Neural progenitor cell (in vitro differentiated cells): Measurements from ENCODE around the gene POLR3B. TPM values are rescaled to one million over a fixed set of nuclear protein-coding genes. Genes with fewer than 3 reads are reported as not detected.

Experiments
- DNase-seq: peaks from one replicate; pipeline ENCODE4 v3.0.0-alpha.2; 2016; ENCODE audit warnings: low spot score
- H2AFZ ChIP-seq: fragments of 200-600 bp; sonication (generic); replicated peaks from 2 replicates; pipeline ENCODE4 v1.6.1; 2016; ENCODE audit warnings: antibody characterized with exemption
- H3F3A ChIP-seq: fragments of 200-600 bp; sonication (generic); 2 replicates; pipeline ENCODE4 v1.6.1; 2016; ENCODE audit warnings: antibody characterized with exemption, low read depth
- H3K27ac ChIP-seq: fragments of 200-600 bp; sonication (generic); 2 replicates; pipeline ENCODE4 v1.5.1; 2016; ENCODE audit warnings: mild to moderate bottlenecking
- H3K27me3 ChIP-seq: fragments of 200-600 bp; sonication (generic); 2 replicates; pipeline ENCODE4 v1.6.1; 2016; ENCODE audit warnings: mild to moderate bottlenecking, moderate library complexity
- H3K36me3 ChIP-seq: fragments of 200-600 bp; sonication (generic); 2 replicates; pipeline ENCODE4 v1.5.1; 2016
- H3K4me1 ChIP-seq: fragments of 200-600 bp; sonication (generic); 2 replicates; pipeline ENCODE4 v1.6.1; 2016; ENCODE audit warnings: mixed run types
- H3K4me2 ChIP-seq: fragments of 200-600 bp; sonication (generic); 2 replicates; pipeline ENCODE4 v1.6.1; 2016
- H3K4me3 ChIP-seq: fragments of 200-600 bp; sonication (generic); 2 replicates; pipeline ENCODE4 v1.5.1; 2016
- H3K79me2 ChIP-seq: fragments of 200-600 bp; sonication (generic); 2 replicates; pipeline ENCODE4 v1.6.1; 2016; ENCODE audit warnings: low read depth
- H3K9ac ChIP-seq: fragments of 200-600 bp; sonication (generic); 2 replicates; pipeline ENCODE4 v1.6.1; 2016
- H3K9me3 ChIP-seq: fragments of 200-600 bp; sonication (generic); 2 replicates; pipeline ENCODE4 v1.5.1; 2016; ENCODE audit warnings: low read depth
- H4K20me1 ChIP-seq: fragments of 200-600 bp; sonication (generic); 2 replicates; pipeline ENCODE4 v1.6.1; 2016; ENCODE audit warnings: low read depth
- H3K27ac Mint-ChIP-seq: 3 replicates; pipeline ENCODE4 v1.8.0; 2021; ENCODE audit warnings: mixed read lengths
- H3K27me3 Mint-ChIP-seq: 2 replicates; pipeline ENCODE4 v1.8.0; 2022; ENCODE audit warnings: low read depth, mild to moderate bottlenecking, inconsistent platforms, moderate library complexity, mixed read lengths; ENCODE audit not compliant: insufficient read depth
- H3K36me3 Mint-ChIP-seq: 3 replicates; pipeline ENCODE4 v1.8.0; 2021; ENCODE audit warnings: mixed read lengths
- H3K4me1 Mint-ChIP-seq: 3 replicates; pipeline ENCODE4 v1.8.0; 2021; ENCODE audit warnings: mixed read lengths
- H3K4me3 Mint-ChIP-seq: 3 replicates; pipeline ENCODE4 v1.8.0; 2021; ENCODE audit warnings: mild to moderate bottlenecking, moderate library complexity, mixed read lengths
- H3K9me3 Mint-ChIP-seq: 3 replicates; pipeline ENCODE4 v1.8.0; 2020; ENCODE audit warnings: mixed read lengths
- EZH2 ChIP-seq: fragments of 200-600 bp; sonication (generic); IDR thresholded peaks from 2 replicates; pipeline ENCODE4 v1.6.1; 2017; ENCODE audit warnings: antibody characterized with exemption, mild to moderate bottlenecking, moderate library complexity
- EZH2phosphoT487 ChIP-seq: fragments of 200-600 bp; sonication (generic); IDR thresholded peaks from 2 replicates; pipeline ENCODE4 v1.6.1; 2017; ENCODE audit warnings: antibody characterized with exemption
- total RNA-seq: library from RNA; depleted of rRNA; stranded (reverse); fragments of >200 nt; gene quantifications from 2 replicates; pipeline ENCODE4 v1.2.3, GENCODE V29; 2015; ENCODE audit warnings: low replicate concordance
- TF ChIP-seq, protein P1 (sequence below): fragments of 200-600 bp; sonication (generic); IDR thresholded peaks from 2 replicates; pipeline ENCODE4 v1.5.1; 2017; ENCODE audit warnings: antibody characterized with exemption, mild to moderate bottlenecking

POLR3B gene
- total RNA-seq, 1 donor from 2014 or later: 8.8 TPM

DNA sequence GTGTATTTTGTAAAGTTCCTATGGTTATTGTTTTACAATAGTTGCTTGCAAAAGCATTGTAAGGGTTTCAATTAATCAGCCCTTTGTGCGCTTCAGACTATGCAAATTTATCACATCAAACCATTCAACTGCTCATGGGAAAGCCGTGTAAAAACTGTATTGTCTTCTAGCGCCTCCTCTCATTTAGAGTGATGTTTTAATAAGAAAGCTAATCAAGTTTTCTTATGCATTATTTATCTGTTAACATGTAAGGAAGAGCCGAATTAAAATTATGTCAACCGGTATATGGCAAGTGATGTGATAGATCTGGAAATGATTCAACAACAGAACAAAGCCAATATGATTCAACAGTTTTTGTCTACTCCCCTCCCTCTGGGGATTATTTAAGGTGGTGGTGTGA is 132.7 kb downstream of the POLR3B start:
- no peaks in the 10 kb centered on the region for H3K36me3 Mint-ChIP-seq
- no peak overlapping the region for H3K27ac ChIP-seq
- H2AFZ ChIP-seq: no peak overlapping the region
- H4K20me1 ChIP-seq: no peaks in the 10 kb centered on the region
- peak overlapping the region; percentile 74 for H3K27ac Mint-ChIP-seq
- H3K4me3 Mint-ChIP-seq: no peak overlapping the region
- H3K4me1 Mint-ChIP-seq: peaks cover 87% of the 10 kb centered on the region
- no peaks in the 10 kb centered on the region for H3K9me3 ChIP-seq
- no peaks in the 10 kb centered on the region for H3K27me3 ChIP-seq
- peaks cover 17% of the 10 kb centered on the region for H3F3A ChIP-seq
- H3K79me2 ChIP-seq: no peaks in the 10 kb centered on the region
- no peak overlapping the region for H3K4me3 ChIP-seq
- peak overlapping the region; percentile 45 for H3K4me2 ChIP-seq
- no peak for DNase-seq
- no peak overlapping the region for H3K9ac ChIP-seq
- no peaks in the 10 kb centered on the region for H3K36me3 ChIP-seq
- no peaks in the 10 kb centered on the region for H3K9me3 Mint-ChIP-seq
- TF ChIP-seq EZH2 (no peak), EZH2phosphoT487 (no peak)
- TF ChIP-seq, protein P1, sequence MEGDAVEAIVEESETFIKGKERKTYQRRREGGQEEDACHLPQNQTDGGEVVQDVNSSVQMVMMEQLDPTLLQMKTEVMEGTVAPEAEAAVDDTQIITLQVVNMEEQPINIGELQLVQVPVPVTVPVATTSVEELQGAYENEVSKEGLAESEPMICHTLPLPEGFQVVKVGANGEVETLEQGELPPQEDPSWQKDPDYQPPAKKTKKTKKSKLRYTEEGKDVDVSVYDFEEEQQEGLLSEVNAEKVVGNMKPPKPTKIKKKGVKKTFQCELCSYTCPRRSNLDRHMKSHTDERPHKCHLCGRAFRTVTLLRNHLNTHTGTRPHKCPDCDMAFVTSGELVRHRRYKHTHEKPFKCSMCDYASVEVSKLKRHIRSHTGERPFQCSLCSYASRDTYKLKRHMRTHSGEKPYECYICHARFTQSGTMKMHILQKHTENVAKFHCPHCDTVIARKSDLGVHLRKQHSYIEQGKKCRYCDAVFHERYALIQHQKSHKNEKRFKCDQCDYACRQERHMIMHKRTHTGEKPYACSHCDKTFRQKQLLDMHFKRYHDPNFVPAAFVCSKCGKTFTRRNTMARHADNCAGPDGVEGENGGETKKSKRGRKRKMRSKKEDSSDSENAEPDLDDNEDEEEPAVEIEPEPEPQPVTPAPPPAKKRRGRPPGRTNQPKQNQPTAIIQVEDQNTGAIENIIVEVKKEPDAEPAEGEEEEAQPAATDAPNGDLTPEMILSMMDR: no peak
- peaks cover 2% of the 10 kb centered on the region for H3K27me3 Mint-ChIP-seq
- peaks cover 69% of the 10 kb centered on the region for H3K4me1 ChIP-seq

- Histone ChIP-seq H3K27ac (no peak overlapping the region), H3F3A (peaks cover 17% of the 10 kb centered on the region), H3K79me2 (no peaks in the 10 kb centered on the region), H3K27me3 (no peaks in the 10 kb centered on the region), H2AFZ (no peak overlapping the region), H3K36me3 (no peaks in the 10 kb centered on the region), H4K20me1 (no peaks in the 10 kb centered on the region), H3K4me2 (no peak overlapping the region), H3K9me3 (no peaks in the 10 kb centered on the region), H3K9ac (no peak overlapping the region), H3K4me1 (peaks cover 56% of the 10 kb centered on the region), H3K4me3 (no peak overlapping the region)
- TF ChIP-seq, protein P1: no peak
- no peak for TF ChIP-seq EZH2
- TF ChIP-seq EZH2phosphoT487: no peak
- Mint-ChIP-seq H3K27me3 (peaks cover 2% of the 10 kb centered on the region), H3K4me1 (peaks cover 87% of the 10 kb centered on the region), H3K36me3 (peaks cover 9% of the 10 kb centered on the region), H3K27ac (peak overlapping the region; percentile 97), H3K4me3 (peak overlapping the region; percentile 63), H3K9me3 (no peaks in the 10 kb centered on the region)
- DNase-seq: no peak
Observed at GRCh38 chr12:106492857-106493256, 135.3 kb downstream of the POLR3B start.

- DNase-seq: peak; percentile 58
- peak overlapping the region; percentile 62 for H3K4me2 ChIP-seq
- H3K27me3 ChIP-seq: no peaks in the 10 kb centered on the region
- TF ChIP-seq, protein P1: no peak
- TF ChIP-seq EZH2phosphoT487 (no peak), EZH2 (no peak)
- Mint-ChIP-seq H3K9me3 (no peaks in the 10 kb centered on the region), H3K4me3 (peak overlapping the region; percentile 16), H3K4me1 (peaks cover 80% of the 10 kb centered on the region), H3K27ac (peak overlapping the region; percentile 97), H3K27me3 (peaks cover 2% of the 10 kb centered on the region), H3K36me3 (peaks cover 13% of the 10 kb centered on the region)
- H2AFZ ChIP-seq: no peak overlapping the region
- peaks cover 17% of the 10 kb centered on the region for H3F3A ChIP-seq
- H3K9ac ChIP-seq: no peak overlapping the region
- H3K79me2 ChIP-seq: no peaks in the 10 kb centered on the region
- H3K4me1 ChIP-seq: peaks cover 53% of the 10 kb centered on the region
- H3K4me3 ChIP-seq: no peak overlapping the region
- no peaks in the 10 kb centered on the region for H3K9me3 ChIP-seq
- no peak overlapping the region for H3K27ac ChIP-seq
- H4K20me1 ChIP-seq: no peaks in the 10 kb centered on the region
- no peaks in the 10 kb centered on the region for H3K36me3 ChIP-seq
Observed at GRCh38 chr12:106493531-106493930, 136.0 kb downstream of the POLR3B start.
